Hematopoietic multipotent progenitor cell treated with erythropoietin and hydrocortisone succinate and interleukin-3 and kit ligand, for 8 days (in vitro differentiated cells): Measurements from ENCODE around the gene KY.

Experiments
- DNase-seq: peaks from one replicate; pipeline ENCODE4 v3.0.0-alpha.2; 2015

KY gene

GRCh38 chr3:134667406-134667805 lies 16.6 kb upstream of the KY start:
- no peak for DNase-seq

- DNase-seq = no peak
Measured at GRCh38 chr3:134666885-134667284, 16.1 kb upstream of the KY start.

DNA sequence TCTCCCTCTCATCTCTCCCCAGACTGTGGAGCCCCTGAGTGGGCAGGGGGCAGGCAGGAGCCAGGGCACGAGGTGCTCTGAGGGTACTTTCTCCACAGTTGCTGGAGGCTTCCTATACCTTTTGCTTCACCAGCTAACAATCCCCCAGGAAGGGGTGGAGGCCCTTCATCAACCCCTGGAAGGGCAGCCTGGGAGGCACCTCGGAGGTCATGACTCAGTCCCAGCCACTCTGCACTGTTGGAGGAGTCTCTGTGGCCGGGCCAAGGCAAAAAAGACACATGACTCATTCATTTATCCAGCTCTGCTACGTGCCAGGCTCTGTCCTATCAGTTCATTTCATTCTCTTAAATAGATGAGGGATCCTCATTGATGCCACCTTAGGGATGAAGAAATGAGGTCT lies 15.6 kb upstream of the KY start:
- no peak for DNase-seq

- no peak for DNase-seq
Measured at GRCh38 chr3:134666052-134666451, 15.2 kb upstream of the KY start.

DNA sequence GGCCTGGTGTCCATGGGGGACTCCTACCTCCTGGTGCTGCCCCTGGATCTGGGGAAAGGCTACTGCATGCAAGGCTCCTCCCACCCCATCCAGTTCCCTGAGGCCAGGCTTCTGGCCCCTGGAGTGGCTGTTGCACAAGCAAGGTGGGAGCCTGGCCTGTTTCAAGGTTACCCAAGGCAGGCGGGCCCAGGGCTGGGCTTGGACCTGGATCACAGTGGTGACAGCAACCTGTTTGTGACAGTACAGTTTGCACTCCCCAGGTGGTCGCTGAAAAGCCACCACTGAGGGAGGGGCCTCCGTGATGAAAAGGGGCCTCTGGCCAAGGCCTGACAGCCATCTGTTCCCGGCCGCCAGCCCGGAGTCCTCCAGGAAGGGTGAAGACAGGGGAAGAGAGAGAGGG lies 14.4 kb upstream of the KY start:
- no peak for DNase-seq

DNA sequence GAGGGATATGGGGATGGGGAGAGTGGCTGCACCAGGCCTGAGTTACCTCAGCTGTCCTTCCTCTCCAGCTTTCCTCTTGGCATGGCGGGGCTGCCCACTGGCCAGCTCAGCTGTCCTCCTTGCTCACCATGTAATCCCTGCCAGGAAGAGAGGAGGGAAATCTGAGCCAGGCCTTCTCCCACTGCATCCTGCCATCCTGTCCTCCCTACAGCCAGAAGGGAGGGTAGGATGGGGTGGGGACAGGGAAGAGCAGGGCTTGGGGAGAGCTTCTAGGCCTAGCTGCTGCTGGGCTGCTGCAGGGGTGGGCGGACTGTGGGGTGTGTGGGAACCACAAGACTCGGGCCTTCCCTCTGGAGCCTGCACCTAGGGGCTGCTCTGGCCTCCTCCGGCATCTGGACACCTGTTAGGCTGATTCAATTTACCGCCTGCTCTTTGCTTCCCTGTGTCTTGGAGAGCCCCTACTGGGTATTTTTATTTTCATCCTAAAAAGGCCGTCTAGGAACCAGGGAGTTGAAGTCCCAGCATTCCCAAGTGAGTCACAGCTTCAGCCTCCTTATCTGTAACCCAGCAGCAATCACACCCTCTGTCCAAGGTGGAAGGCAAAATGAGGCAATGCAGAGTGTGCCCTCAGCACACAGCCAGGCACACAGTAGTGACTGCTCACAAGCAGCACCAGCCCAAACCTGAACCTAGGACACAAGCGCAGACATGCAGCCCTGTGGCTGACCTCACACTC lies 13.1 kb upstream of the KY start:
- no peak for DNase-seq

GRCh38 chr3:134660046-134660441 lies 9.2 kb upstream of the KY start:
- no peak for DNase-seq

DNA sequence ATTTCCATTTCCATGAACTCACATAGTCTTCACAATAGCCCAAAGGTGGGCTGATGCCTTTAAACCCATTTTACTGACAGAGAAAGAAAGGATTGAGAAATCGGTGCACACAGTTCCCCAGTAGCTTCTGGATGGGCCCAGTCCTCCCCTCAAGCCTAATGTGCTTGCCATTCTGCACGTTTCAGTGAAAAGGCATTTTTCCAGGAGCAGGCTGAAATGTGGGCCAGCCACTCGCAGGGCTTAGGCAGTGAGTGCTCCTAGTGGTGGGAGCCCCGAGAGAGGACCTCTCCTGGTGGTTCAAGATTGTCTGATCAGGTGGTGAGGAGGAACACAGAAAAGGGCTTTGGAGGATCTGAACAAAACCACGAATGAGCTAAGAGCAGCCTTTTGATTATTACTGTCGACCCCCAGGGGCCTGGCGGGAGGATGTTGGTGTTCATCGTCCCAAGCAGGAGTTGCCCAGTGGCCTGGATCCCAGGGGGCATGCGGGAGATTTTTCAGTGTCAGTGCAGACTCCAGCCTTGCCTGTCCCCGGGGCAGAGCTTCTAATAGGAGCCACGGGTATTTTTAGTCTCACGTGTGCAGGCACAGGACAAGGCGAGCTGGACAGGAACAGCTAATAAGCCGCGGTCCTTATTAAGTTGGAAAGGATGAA lies 8.7 kb upstream of the KY start:
- DNase-seq = no peak

GRCh38 chr3:134658555-134658954 lies 7.7 kb upstream of the KY start:
- DNase-seq = no peak

GRCh38 chr3:134656211-134656800 lies 5.5 kb upstream of the KY start:
- DNase-seq = no peak

- DNase-seq = no peak
Measured at GRCh38 chr3:134655706-134656105, 4.9 kb upstream of the KY start.

DNA sequence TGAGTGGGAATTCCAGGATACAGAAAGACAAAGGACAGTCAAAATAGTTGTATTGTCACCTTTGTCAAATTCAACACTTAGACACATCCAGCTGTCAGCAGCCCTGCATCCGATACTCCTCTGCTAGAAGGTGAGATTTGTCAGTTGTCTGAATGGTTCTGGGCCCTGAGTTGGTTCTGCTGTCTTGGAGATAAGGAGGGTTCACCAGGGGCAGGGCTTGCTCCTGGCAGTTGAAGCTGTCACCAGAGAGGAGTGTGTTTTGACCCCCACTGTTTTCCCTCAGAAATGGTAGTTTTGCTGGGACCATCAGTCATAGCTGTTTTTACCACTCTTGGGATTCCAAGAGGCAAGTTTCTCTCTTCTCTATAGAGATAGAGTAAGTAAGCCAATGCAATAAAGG lies 3.2 kb upstream of the KY start:
- DNase-seq = no peak

- DNase-seq = no peak
Measured at GRCh38 chr3:134652886-134653630, 2.2 kb upstream of the KY start.

DNA sequence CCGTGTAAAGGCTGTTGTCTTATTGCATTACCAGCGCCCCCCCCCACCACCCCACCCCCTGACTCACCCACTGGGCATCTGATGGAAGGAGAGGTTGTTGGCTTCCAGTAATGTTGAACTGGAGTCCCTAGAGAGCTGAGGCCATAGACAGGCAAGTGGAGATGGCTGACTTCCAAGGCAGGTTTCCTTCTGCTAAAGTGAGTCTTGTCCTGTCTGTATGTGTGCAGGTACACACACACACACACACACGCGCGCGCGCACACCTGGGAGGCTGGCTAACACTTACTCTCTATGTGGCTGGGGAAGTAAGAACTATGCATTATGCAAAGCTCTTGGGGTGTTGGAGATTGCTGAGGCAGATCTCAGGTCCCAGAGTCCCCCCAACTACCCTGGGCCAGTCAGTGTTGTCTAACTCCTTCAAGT lies 1.6 kb upstream of the KY start:
- no peak for DNase-seq

DNA sequence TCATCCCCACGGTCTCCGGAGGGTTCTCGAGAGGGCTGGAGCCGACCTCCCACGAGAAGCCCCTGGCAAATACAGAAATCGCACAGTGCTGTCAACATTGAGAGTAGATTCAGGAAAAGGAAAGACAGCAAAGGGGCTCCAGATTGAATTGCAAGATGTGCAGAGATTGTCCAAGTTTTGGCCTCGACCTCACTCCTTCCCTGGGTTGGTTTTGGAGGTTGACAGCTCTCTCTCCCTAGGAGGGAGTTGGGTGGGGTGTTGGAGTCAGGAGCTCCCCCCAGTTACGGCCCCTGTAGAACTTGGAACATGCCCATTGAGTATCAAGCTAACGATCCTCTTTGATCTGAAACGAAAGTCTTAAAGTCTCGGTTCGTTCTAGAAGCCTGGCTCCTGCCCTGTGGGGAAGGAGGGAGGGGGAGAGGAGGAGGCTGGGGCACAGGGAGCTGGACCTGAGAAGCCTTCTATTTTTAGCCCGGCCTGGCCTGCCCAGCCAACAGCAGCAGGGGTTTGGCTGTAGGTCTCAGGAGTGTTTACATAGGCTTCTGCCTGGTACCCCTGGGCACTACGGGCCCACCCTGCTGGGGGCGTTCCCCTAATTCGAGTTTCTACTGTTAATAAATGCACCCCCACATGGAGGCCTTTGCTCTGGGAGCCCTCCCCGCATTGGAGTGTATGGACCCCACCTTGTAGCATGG lies 672 bp upstream of the KY start:
- DNase-seq = no peak

DNA sequence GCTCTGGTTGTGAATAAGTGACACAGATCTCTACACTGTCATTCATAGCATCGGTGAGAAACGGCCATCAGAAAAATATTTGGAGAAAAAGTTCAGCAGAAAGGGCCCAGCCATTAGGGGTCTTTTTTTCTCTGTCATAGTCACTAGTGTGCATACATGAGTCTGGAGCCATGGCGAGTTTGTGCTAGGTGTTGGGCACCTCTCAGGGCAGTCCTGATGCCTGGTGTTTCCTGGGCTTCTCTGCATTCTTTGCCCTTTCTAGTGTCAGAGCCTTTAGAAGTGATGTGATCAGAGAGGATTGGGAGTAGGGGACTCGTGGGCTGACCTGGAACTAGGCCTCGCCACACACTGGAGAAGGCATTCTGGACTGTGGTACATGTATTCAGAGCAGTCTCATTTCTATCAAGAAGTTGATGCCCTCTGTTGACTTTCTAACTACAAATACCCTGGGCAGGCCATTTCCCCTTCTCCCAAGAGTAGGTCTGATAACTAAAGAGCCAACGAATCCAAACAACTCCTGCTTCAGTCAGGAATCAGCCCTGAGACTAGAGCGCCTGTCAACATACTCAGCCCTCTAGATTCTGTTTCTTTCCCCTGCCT lies 1.6 kb downstream of the KY start:
- DNase-seq = no peak

GRCh38 chr3:134647902-134648760 lies 2.7 kb downstream of the KY start:
- DNase-seq = no peak

DNA sequence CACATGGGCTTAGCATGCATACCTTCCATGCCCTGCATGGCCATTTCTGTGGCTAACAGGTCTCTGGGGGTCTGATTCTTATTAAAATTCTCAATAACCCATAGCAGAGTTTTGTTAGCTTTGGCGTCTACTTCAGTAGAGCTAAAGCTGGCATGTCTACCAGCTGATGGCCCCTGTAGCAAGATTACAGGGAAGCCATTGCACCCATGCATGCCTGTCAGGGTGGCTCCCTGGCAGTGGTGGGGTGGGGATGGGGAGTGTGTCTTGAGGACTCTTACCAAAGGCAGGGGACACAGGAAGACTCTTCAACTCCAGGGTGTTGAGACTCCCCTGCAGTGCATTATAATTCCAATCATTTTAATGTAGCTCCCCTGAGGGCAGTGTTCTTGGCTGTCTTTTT lies 4.7 kb downstream of the KY start:
- DNase-seq = no peak

- DNase-seq = no peak
Measured at GRCh38 chr3:134645515-134645914, 5.3 kb downstream of the KY start.

DNA sequence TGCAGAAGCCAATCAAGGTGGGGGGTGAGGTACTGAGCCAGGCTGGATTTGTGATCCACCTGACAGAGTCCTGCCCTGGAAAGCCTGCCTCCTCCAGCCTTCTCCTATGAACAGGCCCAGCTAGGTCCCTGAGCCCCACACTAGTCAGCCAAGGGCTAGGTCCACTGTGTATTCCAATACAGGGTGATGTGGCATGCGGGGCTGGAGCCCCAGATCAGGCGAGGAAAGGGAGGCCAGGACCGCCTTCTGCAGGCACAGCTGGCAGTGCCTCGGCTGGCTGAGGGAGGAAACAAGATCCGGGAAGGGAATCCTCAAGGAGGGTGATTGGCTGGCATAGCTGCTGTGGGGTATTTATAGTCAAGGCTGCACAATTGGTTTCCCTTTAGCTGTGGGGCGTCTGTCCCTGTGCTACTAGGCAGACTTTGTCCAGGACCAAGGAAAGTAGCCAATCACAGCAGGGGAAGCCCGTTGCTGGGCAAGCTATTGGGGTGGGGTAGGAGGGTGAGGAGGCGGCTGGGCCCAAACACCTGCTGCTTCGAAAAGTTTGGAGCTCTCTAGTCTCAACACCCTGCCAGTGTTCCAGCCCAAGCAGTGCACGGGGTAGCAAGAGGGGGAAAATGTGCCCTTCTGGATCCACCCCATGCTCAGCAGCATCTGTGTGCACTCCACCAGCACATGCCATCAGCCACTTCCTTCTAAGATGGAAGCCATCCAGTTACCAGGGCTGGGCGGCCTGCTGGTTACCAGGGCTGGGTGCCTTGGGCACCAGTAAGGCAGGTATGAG lies 5.9 kb downstream of the KY start:
- DNase-seq = no peak

DNA sequence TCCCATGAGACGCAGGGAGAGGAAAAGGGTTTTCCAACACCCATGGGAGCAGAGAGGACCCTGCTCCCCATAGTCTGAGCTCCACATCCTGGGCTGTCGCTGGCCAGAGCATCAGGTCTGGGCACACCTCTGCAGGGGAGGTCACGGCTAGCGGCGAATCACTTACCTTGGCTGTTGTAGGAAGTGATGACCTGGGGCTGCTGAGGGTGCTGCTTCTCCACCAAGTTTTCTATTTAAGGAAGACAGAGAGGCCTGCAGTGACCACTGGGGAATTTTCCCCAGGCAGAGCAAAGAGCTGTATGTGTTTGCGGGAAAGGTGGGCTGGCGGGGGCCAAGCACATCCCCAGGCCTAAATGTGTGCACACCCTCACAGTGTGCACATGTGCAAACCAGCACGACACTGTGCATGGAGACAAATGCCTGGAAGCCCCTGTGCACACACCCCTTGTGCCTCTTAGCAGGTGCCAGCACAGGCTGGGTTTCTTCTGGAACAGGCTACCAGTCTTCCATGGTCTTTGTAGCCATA lies 7.6 kb downstream of the KY start:
- no peak for DNase-seq
